Measurements from ENCODE around the gene CNPY1.

GRCh38 chr7:155544485-155544884, 1.9 kb downstream of the CNPY1 start:
- no peak for TF ChIP-seq CTCF (IDR thresholded peaks at IDR 0.05)
- TF ChIP-seq FOSL2 (IDR thresholded peaks at IDR 0.05; ENCODE audit: borderline replicate concordance, low read depth), result no peak
- no peak for TF ChIP-seq USF2 (IDR thresholded peaks at IDR 0.05; ENCODE audit: borderline replicate concordance, low read depth, low read length)
- no peak for TF ChIP-seq EZH2phosphoT487 (IDR thresholded peaks at IDR 0.05; ENCODE audit: borderline replicate concordance, low read depth)
- TF ChIP-seq IRF3 (IDR thresholded peaks at IDR 0.05; ENCODE audit: low read depth, low read length), result no peak
- no peak for TF ChIP-seq EP300 (IDR thresholded peaks at IDR 0.05; ENCODE audit: borderline replicate concordance in 1 of 2, low read depth in 1 of 2, low read length in 1 of 2)
- TF ChIP-seq YY1 (IDR thresholded peaks at IDR 0.05; ENCODE audit: low read depth), result no peak
- no peak for TF ChIP-seq RCOR1 (IDR thresholded peaks at IDR 0.05; ENCODE audit: low read length)
- TF ChIP-seq GATA2 (CRISPR knock-in tag; IDR thresholded peaks at IDR 0.05), result no peak
- TF ChIP-seq ZBTB33 (IDR thresholded peaks at IDR 0.05; ENCODE audit: borderline replicate concordance, low read depth), result no peak
- no peak for TF ChIP-seq NRF1 (IDR thresholded peaks at IDR 0.05; ENCODE audit: low read depth, low read length)
- no peak for TF ChIP-seq SIN3A (IDR thresholded peaks at IDR 0.05; ENCODE audit: borderline replicate concordance, low read depth, low read length)
- no peak for TF ChIP-seq MXI1 (IDR thresholded peaks at IDR 0.05; ENCODE audit: low read depth, low read length)

Data from SK-N-SH (cell line).